Endothelial cell of umbilical vein (primary cell): Measurements from ENCODE around the gene BMPER.

Source experiments
- EZH2 ChIP-seq: IDR thresholded peaks from 2 replicates; pipeline ENCODE4 v1.6.1; 2012; ENCODE audit warnings: borderline replicate concordance, low read depth, mild to moderate bottlenecking, moderate library complexity, low read length, inconsistent platforms; ENCODE audit not compliant: severe bottlenecking
- FOS ChIP-seq: IDR thresholded peaks from 2 replicates; pipeline ENCODE4 v1.6.1; 2011; ENCODE audit warnings: mild to moderate bottlenecking, low read length, moderate library complexity, borderline replicate concordance; ENCODE audit not compliant: insufficient read depth
- GATA2 ChIP-seq: IDR thresholded peaks from 2 replicates; pipeline ENCODE4 v1.7.0; 2011; ENCODE audit warnings: low read depth, mild to moderate bottlenecking, moderate library complexity, mixed read lengths, low read length; ENCODE audit not compliant: insufficient read length, insufficient read depth
- JUN ChIP-seq: IDR thresholded peaks from 2 replicates; pipeline ENCODE4 v1.6.1; 2011; ENCODE audit warnings: borderline replicate concordance, low read depth; ENCODE audit not compliant: insufficient read length, insufficient read depth
- MAX ChIP-seq: IDR thresholded peaks from 2 replicates; pipeline ENCODE4 v1.6.1; 2011; ENCODE audit not compliant: insufficient read depth, insufficient read length
- POLR2A ChIP-seq: IDR thresholded peaks from 2 replicates; pipeline ENCODE4 v1.6.1; 2012; ENCODE audit warnings: low read depth, mild to moderate bottlenecking, control low read depth, low read length
- POLR2AphosphoS5 ChIP-seq: IDR thresholded peaks from 2 replicates; pipeline ENCODE4 v1.6.1; 2012; ENCODE audit warnings: low read depth, mild to moderate bottlenecking, control low read depth, low read length, moderate library complexity; ENCODE audit not compliant: insufficient read depth
- TF ChIP-seq, protein P1 (sequence below), 2 donors: IDR thresholded peaks; 1 replicate in 1 of 2; 2 replicates in 1 of 2; pipeline ENCODE4 v1.5.1; 2011; ENCODE audit warnings: low read length in 2 of 2, mild to moderate bottlenecking in 2 of 2, moderate library complexity in 2 of 2, control low read depth in 1 of 2, inconsistent platforms in 1 of 2, low read depth in 1 of 2; ENCODE audit not compliant: insufficient read depth in 1 of 2; ENCODE audit errors: extremely low read depth in 1 of 2

GRCh38 chr7:33882040-33882837 is 23.1 kb upstream of the BMPER start:
- no peak for TF ChIP-seq EZH2
- TF ChIP-seq POLR2AphosphoS5, result no peak
- TF ChIP-seq POLR2A, result no peak
- TF ChIP-seq MAX, result no peak
- TF ChIP-seq, protein P1, sequence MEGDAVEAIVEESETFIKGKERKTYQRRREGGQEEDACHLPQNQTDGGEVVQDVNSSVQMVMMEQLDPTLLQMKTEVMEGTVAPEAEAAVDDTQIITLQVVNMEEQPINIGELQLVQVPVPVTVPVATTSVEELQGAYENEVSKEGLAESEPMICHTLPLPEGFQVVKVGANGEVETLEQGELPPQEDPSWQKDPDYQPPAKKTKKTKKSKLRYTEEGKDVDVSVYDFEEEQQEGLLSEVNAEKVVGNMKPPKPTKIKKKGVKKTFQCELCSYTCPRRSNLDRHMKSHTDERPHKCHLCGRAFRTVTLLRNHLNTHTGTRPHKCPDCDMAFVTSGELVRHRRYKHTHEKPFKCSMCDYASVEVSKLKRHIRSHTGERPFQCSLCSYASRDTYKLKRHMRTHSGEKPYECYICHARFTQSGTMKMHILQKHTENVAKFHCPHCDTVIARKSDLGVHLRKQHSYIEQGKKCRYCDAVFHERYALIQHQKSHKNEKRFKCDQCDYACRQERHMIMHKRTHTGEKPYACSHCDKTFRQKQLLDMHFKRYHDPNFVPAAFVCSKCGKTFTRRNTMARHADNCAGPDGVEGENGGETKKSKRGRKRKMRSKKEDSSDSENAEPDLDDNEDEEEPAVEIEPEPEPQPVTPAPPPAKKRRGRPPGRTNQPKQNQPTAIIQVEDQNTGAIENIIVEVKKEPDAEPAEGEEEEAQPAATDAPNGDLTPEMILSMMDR (IDR thresholded peaks at IDR 0.05; ENCODE audit: extremely low read depth in 1 of 2, insufficient read depth in 1 of 2, low read depth in 1 of 2, low read length in 2 of 2), result no peak
- TF ChIP-seq FOS, result no peak
- no peak for TF ChIP-seq JUN
- TF ChIP-seq GATA2, result no peak
